Liver (tissue), 9 donors: ENCODE data around the gene B3GALT5. TPM values are rescaled to one million over a fixed set of nuclear protein-coding genes. Genes with fewer than 3 reads are reported as not detected.

Source experiments
- DNase-seq: peaks from one replicate; pipeline ENCODE4 v3.0.0-alpha.2; 2017; ENCODE audit warnings: low spot score
- H3K27ac ChIP-seq, 2 donors: one replicate each; pipeline ENCODE4 v1.7.0; 2013; ENCODE audit warnings: inconsistent platforms in 2 of 2, low read length in 2 of 2, control low read depth in 1 of 2, low read depth in 1 of 2, mild to moderate bottlenecking in 1 of 2
- H3K27me3 ChIP-seq, 4 donors: one replicate each; pipeline versions ENCODE4 v1.6.1 to v1.7.0; 2013; ENCODE audit warnings: low read length in 3 of 4, inconsistent platforms in 1 of 4, mild to moderate bottlenecking in 1 of 4, moderate library complexity in 1 of 4; ENCODE audit not compliant: control insufficient read depth in 4 of 4, insufficient read depth in 4 of 4
- H3K36me3 ChIP-seq, 4 donors: one replicate each; pipeline versions ENCODE4 v1.6.1 to v1.7.0; 2013; ENCODE audit warnings: low read length in 3 of 4, mild to moderate bottlenecking in 3 of 4, low read depth in 1 of 4, moderate library complexity in 1 of 4; ENCODE audit not compliant: control insufficient read depth in 4 of 4, insufficient read depth in 3 of 4
- H3K4me1 ChIP-seq, 4 donors: one replicate each; pipeline versions ENCODE4 v1.6.1 to v1.7.0; 2013; ENCODE audit warnings: low read length in 3 of 4, mild to moderate bottlenecking in 3 of 4, moderate library complexity in 1 of 4; ENCODE audit not compliant: control insufficient read depth in 4 of 4, insufficient read depth in 4 of 4
- H3K4me3 ChIP-seq, 3 donors: one replicate each; pipeline versions ENCODE4 v1.6.1 to v1.7.0; 2013; ENCODE audit warnings: low read length in 3 of 3, control low read depth in 1 of 3, low read depth in 1 of 3, mild to moderate bottlenecking in 1 of 3
- H3K9ac ChIP-seq, 2 donors: one replicate each; pipeline ENCODE4 v1.7.0; 2013; ENCODE audit warnings: low read length in 2 of 2, mild to moderate bottlenecking in 2 of 2, moderate library complexity in 2 of 2, control low read depth in 1 of 2, low read depth in 1 of 2
- H3K9me3 ChIP-seq, 4 donors: one replicate each; pipeline versions ENCODE4 v1.6.1 to v1.7.0; 2013; ENCODE audit warnings: low read length in 3 of 4; ENCODE audit not compliant: control insufficient read depth in 4 of 4
- ATF3 ChIP-seq: IDR thresholded peaks from 2 replicates; pipeline ENCODE4 v1.6.1; 2016; ENCODE audit warnings: antibody characterized with exemption
- CTCF ChIP-seq: fragments of 150-350 bp; IDR thresholded peaks from 2 replicates; pipeline ENCODE4 v1.5.1; 2017; ENCODE audit warnings: improper control_type of control experiment, low read depth, low read length; ENCODE audit not compliant: missing input control
- EGR1 ChIP-seq, 2 donors: IDR thresholded peaks; 2 replicates each; pipeline ENCODE4 v1.6.1; 2016 to 2018; ENCODE audit warnings: antibody characterized with exemption in 2 of 2, low read depth in 2 of 2
- FOXA1 ChIP-seq: IDR thresholded peaks from 2 replicates; pipeline ENCODE4 v1.6.1; 2016; ENCODE audit warnings: antibody characterized with exemption
- FOXA2 ChIP-seq: IDR thresholded peaks from 2 replicates; pipeline ENCODE4 v1.6.1; 2016; ENCODE audit warnings: antibody characterized with exemption
- GABPA ChIP-seq, 2 donors: IDR thresholded peaks in 1 of 2; conservative IDR thresholded peaks in 1 of 2; 2 replicates each; pipeline ENCODE4 v1.6.1; 2016; ENCODE audit warnings: antibody characterized with exemption in 2 of 2, mild to moderate bottlenecking in 1 of 2, moderate library complexity in 1 of 2
- HNF4A ChIP-seq, 2 donors: conservative IDR thresholded peaks; 2 replicates each; pipeline ENCODE4 v1.6.1; 2016; ENCODE audit warnings: antibody characterized with exemption in 2 of 2, mild to moderate bottlenecking in 2 of 2
- HNF4G ChIP-seq: IDR thresholded peaks from 2 replicates; pipeline ENCODE4 v1.6.1; 2016; ENCODE audit warnings: antibody characterized with exemption
- JUND ChIP-seq, 2 donors: IDR thresholded peaks; 2 replicates each; pipeline ENCODE4 v1.6.1; 2016; ENCODE audit warnings: antibody characterized with exemption in 2 of 2
- MAX ChIP-seq: IDR thresholded peaks from 2 replicates; pipeline ENCODE4 v1.6.1; 2016; ENCODE audit warnings: antibody characterized with exemption
- NR2F2 ChIP-seq: IDR thresholded peaks from 2 replicates; pipeline ENCODE4 v1.6.1; 2016; ENCODE audit warnings: antibody characterized with exemption
- RAD21 ChIP-seq, 2 donors: IDR thresholded peaks; 2 replicates each; pipeline ENCODE4 v1.6.1; 2016; ENCODE audit warnings: antibody characterized with exemption in 2 of 2, mild to moderate bottlenecking in 2 of 2
- REST ChIP-seq: IDR thresholded peaks from 2 replicates; pipeline ENCODE4 v1.6.1; 2016; ENCODE audit warnings: antibody characterized with exemption, mild to moderate bottlenecking
- RXRA ChIP-seq, 2 donors: IDR thresholded peaks; 2 replicates each; pipeline ENCODE4 v1.6.1; 2017 to 2018; ENCODE audit warnings: antibody characterized with exemption in 2 of 2, mild to moderate bottlenecking in 1 of 2
- SP1 ChIP-seq: IDR thresholded peaks from 2 replicates; pipeline ENCODE4 v1.6.1; 2018; ENCODE audit warnings: antibody characterized with exemption, mild to moderate bottlenecking
- TAF1 ChIP-seq: conservative IDR thresholded peaks from 2 replicates; pipeline ENCODE4 v1.6.1; 2016; ENCODE audit warnings: antibody characterized with exemption, mild to moderate bottlenecking
- YY1 ChIP-seq: IDR thresholded peaks from 2 replicates; pipeline ENCODE4 v1.6.1; 2016; ENCODE audit warnings: antibody characterized with exemption, mild to moderate bottlenecking
- ZBTB33 ChIP-seq: IDR thresholded peaks from 2 replicates; pipeline ENCODE4 v1.6.1; 2016; ENCODE audit warnings: antibody characterized with exemption
- WGBS: extraction: QIAGEN DNeasy Blood & Tissue Kit; methylation state at CpG from one replicate; pipeline ENCODE4 v1.1.7; 2013; 5-methylcytosine and 5-hydroxymethylcytosine counted together
- polyA plus RNA-seq, 2 donors: library from polyadenylated mRNA; stranded (reverse) in 1 of 2; unstranded in 1 of 2; fragments of 200-250 nt in 1 of 2; fragments of >200 nt in 1 of 2; fragmentation: Nextera tagmentation in 1 of 2; extraction: Ambion mirVana in 1 of 2; gene quantifications; one replicate each; pipeline versions ENCODE4 v1.2.1 to v1.2.3, GENCODE V29; 2013 to 2015
- total RNA-seq, 2 donors: library from RNA; depleted of rRNA; stranded (reverse); fragments of >200 nt; gene quantifications; one replicate each; pipeline ENCODE4 v1.2.3, GENCODE V29; 2014
- donor health status: healthy.
- donor health status: healthy.
- donor health status: healthy.
- donor health status: healthy.
- donor health status: healthy.

B3GALT5 gene
- total and polyA plus RNA-seq, 4 donors, result 0.05 to 0.33 (median 0.10) TPM

- Histone ChIP-seq H3K9me3 (no peaks in the 10 kb centered on the region), H3K9ac (no peak overlapping the region), H3K27ac (no peak overlapping the region), H3K4me1 (no peaks in the 10 kb centered on the region), H3K4me3 (no peak overlapping the region), H3K36me3 (no peaks in the 10 kb centered on the region), H3K27me3 (peaks cover 0 to 4% (median 0%) of the 10 kb centered on the region in 4 donors)
- WGBS, result 77% methylated on average over 3 of the region's 3 CpGs
- DNase-seq, result no peak
- TF ChIP-seq HNF4G (no peak), HNF4A (conservative IDR thresholded peaks at IDR 0.05) (no peak), JUND (IDR thresholded peaks at IDR 0.05) (no peak), RAD21 (IDR thresholded peaks at IDR 0.05) (no peak), CTCF (no peak), RXRA (IDR thresholded peaks at IDR 0.05) (no peak), FOXA1 (no peak), YY1 (no peak), ATF3 (no peak), SP1 (no peak), REST (no peak), GABPA (IDR thresholded peaks at IDR 0.05 in 1 of 2, conservative IDR thresholded peaks at IDR 0.05 in 1 of 2) (no peak), NR2F2 (no peak), MAX (no peak)
Observed at GRCh38 chr21:39595465-39595864, 17.3 kb upstream of the B3GALT5 start.

GRCh38 chr21:39597595-39597994 lies 15.1 kb upstream of the B3GALT5 start:
- Histone ChIP-seq H3K36me3 (no peaks in the 10 kb centered on the region), H3K9me3 (no peaks in the 10 kb centered on the region), H3K27me3 (peaks cover 0 to 4% (median 0%) of the 10 kb centered on the region in 4 donors), H3K4me1 (no peaks in the 10 kb centered on the region), H3K27ac (no peak overlapping the region), H3K9ac (no peak overlapping the region), H3K4me3 (no peak overlapping the region)
- WGBS, result 65% methylated on average over 7 of the region's 7 CpGs
- DNase-seq, result no peak
- TF ChIP-seq NR2F2 (no peak), REST (no peak), HNF4G (no peak), HNF4A (conservative IDR thresholded peaks at IDR 0.05) (no peak), SP1 (no peak), ATF3 (no peak), EGR1 (IDR thresholded peaks at IDR 0.05; ENCODE audit: low read depth in 2 of 2) (no peak), TAF1 (no peak), YY1 (no peak), GABPA (IDR thresholded peaks at IDR 0.05 in 1 of 2, conservative IDR thresholded peaks at IDR 0.05 in 1 of 2) (no peak), JUND (IDR thresholded peaks at IDR 0.05) (no peak), FOXA1 (no peak), ZBTB33 (no peak), FOXA2 (no peak)
